AG04450 (cell line): Measurements from ENCODE around the gene PFKP. TPM values are rescaled to one million over a fixed set of nuclear protein-coding genes. Genes with fewer than 3 reads are reported as not detected.

Experiments used
- CTCF ChIA-PET: fragments of 300-600, 350-600 bp; formaldehyde crosslinking; extraction: SDS; loops from one replicate; lab custom pipeline; 2022; ENCODE audit warnings: antibody characterized with exemption, inconsistent platforms; lab: Charles Lee
- POLR2A ChIA-PET: fragments of 350-600 bp; formaldehyde crosslinking; extraction: SDS; loops from one replicate; lab custom pipeline; 2021; ENCODE audit warnings: antibody characterized with exemption, inconsistent platforms; lab: Yijun Ruan, JAX
- DNase-seq: peaks from one replicate; pipeline ENCODE4 v3.0.0-alpha.2; 2011; ENCODE audit warnings: low read depth, low spot score
- H3K27ac ChIP-seq: one replicate; pipeline ENCODE4 v1.5.1; 2012; ENCODE audit warnings: low read depth, low read length, control low read depth
- H3K27me3 ChIP-seq: one replicate; pipeline ENCODE4 v1.6.0; 2012; ENCODE audit warnings: low read length; ENCODE audit not compliant: control insufficient read depth, insufficient read depth
- H3K4me3 ChIP-seq: 2 replicates; pipeline ENCODE4 v1.5.1; 2011; ENCODE audit warnings: mild to moderate bottlenecking, low read depth, low read length, control low read depth
- H3K9me3 ChIP-seq: 2 replicates; pipeline ENCODE4 v1.5.1; 2012; ENCODE audit warnings: low read length; ENCODE audit not compliant: control insufficient read depth, insufficient read depth
- polyA plus RNA-seq: library from polyadenylated mRNA; depleted of rRNA; stranded (reverse); fragments of >200 nt; gene quantifications from 2 replicates; pipeline ENCODE4 v1.2.3, GENCODE V29; 2011
- TF ChIP-seq, protein P1 (sequence below): IDR thresholded peaks from 2 replicates; pipeline ENCODE4 v1.5.1; 2011; ENCODE audit warnings: low read depth, low read length, control low read depth, inconsistent platforms

The PFKP gene
- polyA plus RNA-seq, 1 experiment = 122 TPM

DNA sequence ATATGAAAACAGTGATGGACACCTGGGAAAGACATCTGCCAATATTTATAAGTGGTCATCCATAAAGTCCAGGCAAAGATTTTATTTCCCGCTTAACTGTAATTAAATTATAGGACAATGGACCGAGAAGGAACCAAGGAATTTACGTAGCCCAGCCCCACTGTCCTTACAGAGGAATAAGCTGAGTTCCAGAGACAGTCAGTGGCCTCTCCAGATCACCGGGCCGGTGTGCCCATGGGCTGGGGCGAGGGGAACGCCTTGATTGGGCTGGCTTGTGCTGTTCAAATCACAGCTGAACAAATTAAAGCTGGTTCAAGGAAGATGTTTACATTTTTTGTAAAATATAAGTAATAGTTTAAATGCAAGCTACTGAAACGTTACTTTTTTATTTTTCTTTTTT, 40.7 kb downstream of the PFKP start:
- Histone ChIP-seq H3K9me3 (peaks cover 3% of the 10 kb centered on the region; the same call in 1 of the 2 replicates), H3K27me3 (no peaks in the 10 kb centered on the region), H3K27ac (peak overlapping the region; percentile 94), H3K4me3 (no peak overlapping the region)
- ChIA-PET CTCF (interaction anchor here (1.4 to 2.2 kb wide), 2 partner anchors 12 to 180 kb away, joined by 3 to 9 read pairs; no protein-coding TSS in a partner anchor), POLR2A (interaction anchor here (0.8 to 1.7 kb wide), 3 partner anchors 9 to 39 kb away, joined by 3 to 33 read pairs (median 3); no protein-coding TSS in a partner anchor)
- TF ChIP-seq, protein P1, sequence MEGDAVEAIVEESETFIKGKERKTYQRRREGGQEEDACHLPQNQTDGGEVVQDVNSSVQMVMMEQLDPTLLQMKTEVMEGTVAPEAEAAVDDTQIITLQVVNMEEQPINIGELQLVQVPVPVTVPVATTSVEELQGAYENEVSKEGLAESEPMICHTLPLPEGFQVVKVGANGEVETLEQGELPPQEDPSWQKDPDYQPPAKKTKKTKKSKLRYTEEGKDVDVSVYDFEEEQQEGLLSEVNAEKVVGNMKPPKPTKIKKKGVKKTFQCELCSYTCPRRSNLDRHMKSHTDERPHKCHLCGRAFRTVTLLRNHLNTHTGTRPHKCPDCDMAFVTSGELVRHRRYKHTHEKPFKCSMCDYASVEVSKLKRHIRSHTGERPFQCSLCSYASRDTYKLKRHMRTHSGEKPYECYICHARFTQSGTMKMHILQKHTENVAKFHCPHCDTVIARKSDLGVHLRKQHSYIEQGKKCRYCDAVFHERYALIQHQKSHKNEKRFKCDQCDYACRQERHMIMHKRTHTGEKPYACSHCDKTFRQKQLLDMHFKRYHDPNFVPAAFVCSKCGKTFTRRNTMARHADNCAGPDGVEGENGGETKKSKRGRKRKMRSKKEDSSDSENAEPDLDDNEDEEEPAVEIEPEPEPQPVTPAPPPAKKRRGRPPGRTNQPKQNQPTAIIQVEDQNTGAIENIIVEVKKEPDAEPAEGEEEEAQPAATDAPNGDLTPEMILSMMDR = no peak
- DNase-seq = no peak

GRCh38 chr10:3108575-3109105, 41.3 kb downstream of the PFKP start:
- no peak for DNase-seq
- Histone ChIP-seq H3K9me3 (peaks cover 1% of the 10 kb centered on the region; the same call in 1 of the 2 replicates), H3K4me3 (no peak overlapping the region), H3K27me3 (no peaks in the 10 kb centered on the region), H3K27ac (no peak overlapping the region)
- POLR2A ChIA-PET = interaction anchor here (1.1 kb wide), 1 partner anchor 10 kb away, joined by 3 read pairs; no protein-coding TSS in a partner anchor
- TF ChIP-seq, protein P1 = no peak
- CTCF ChIA-PET = interaction anchor here (1.4 to 2.2 kb wide), 2 partner anchors 11 to 180 kb away, joined by 3 to 9 read pairs; no protein-coding TSS in a partner anchor

DNA sequence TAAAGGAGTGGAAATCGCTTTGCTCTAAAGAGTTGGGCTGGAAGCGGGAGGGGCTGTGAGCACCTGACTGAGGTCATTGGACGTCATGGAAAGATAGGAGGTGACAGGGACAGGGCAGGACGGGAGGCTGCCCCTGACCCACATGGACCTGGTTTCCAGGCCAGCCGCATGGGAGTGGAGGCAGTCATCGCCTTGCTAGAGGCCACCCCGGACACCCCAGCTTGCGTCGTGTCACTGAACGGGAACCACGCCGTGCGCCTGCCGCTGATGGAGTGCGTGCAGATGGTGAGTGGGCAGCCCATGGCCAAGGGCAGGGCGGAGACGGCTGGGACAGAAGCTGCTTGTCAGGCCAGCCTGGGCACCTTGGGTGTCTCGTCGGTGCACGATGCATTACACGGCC, 41.8 kb downstream of the PFKP start:
- no peak overlapping the region for H3K27ac ChIP-seq
- TF ChIP-seq, protein P1 = no peak
- H3K9me3 ChIP-seq = no peaks in the 10 kb centered on the region; the same call in 1 of the 2 replicates
- no peaks in the 10 kb centered on the region for H3K27me3 ChIP-seq
- ChIA-PET POLR2A (no interaction called here), CTCF (no interaction called here)
- no peak for DNase-seq
- no peak overlapping the region for H3K4me3 ChIP-seq

DNA sequence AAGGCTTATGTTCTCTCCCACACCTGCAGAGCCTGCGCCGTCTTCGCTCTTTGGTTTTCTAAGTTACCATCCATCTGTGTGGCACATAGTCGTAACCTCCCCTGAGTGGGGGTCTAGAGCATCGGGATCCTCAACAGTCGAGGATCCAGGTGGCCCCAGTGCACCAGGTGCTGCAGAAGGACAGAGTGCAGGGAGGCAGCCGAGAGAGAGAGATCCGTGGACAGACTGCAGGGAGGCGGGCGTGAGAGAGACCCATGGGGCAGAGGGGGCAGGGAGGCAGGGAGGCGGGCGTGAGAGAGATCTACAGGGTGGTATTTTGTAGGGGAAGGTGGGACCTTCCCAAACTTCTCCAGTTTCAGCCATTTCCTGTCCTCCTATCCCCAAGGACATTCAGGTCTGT, 42.3 kb downstream of the PFKP start:
- POLR2A ChIA-PET = no interaction called here

More for the DNA sequence above, 42.3 kb downstream of the PFKP start:
- TF ChIP-seq, protein P1 = no peak
- Histone ChIP-seq H3K9me3 (no peaks in the 10 kb centered on the region; the same call in 1 of the 2 replicates), H3K27me3 (no peaks in the 10 kb centered on the region), H3K27ac (no peak overlapping the region), H3K4me3 (no peak overlapping the region)
- no peak for DNase-seq
- CTCF ChIA-PET = no interaction called here
